H9 (cell line): ENCODE data around the gene TPM4. TPM values are rescaled to one million over a fixed set of nuclear protein-coding genes. Genes with fewer than 3 reads are reported as not detected.

Experiments
- DNase-seq: peaks from one replicate; pipeline ENCODE4 v3.0.0-alpha.2; 2017
- H2AFZ ChIP-seq: one replicate; pipeline ENCODE4 v1.6.1; 2013; ENCODE audit warnings: mild to moderate bottlenecking, low read length, control low read depth, moderate library complexity
- H2AK5ac ChIP-seq: 2 replicates; pipeline ENCODE4 v1.6.1; 2013; ENCODE audit warnings: low read length, control low read depth, mixed read lengths; ENCODE audit not compliant: insufficient read length
- H2BK120ac ChIP-seq: one replicate; pipeline ENCODE4 v1.6.1; 2013; ENCODE audit warnings: low read depth, mild to moderate bottlenecking, low read length, control low read depth, inconsistent platforms; ENCODE audit not compliant: poor library complexity, severe bottlenecking
- H2BK12ac ChIP-seq: 2 replicates; pipeline ENCODE4 v1.6.1; 2013; ENCODE audit warnings: low read length, control low read depth, mixed read lengths, low read depth; ENCODE audit not compliant: insufficient read length
- H2BK15ac ChIP-seq: 2 replicates; pipeline ENCODE4 v1.6.1; 2013; ENCODE audit warnings: low read depth, low read length, control low read depth
- H2BK20ac ChIP-seq: one replicate; pipeline ENCODE4 v1.6.1; 2013; ENCODE audit warnings: low read depth, mild to moderate bottlenecking, low read length, control low read depth, inconsistent platforms; ENCODE audit not compliant: poor library complexity, severe bottlenecking
- H2BK5ac ChIP-seq: 2 replicates; pipeline ENCODE4 v1.6.1; 2013; ENCODE audit warnings: low read length, control low read depth, mixed read lengths; ENCODE audit not compliant: insufficient read length
- H3K14ac ChIP-seq: 2 replicates; pipeline ENCODE4 v1.6.1; 2013; ENCODE audit warnings: low read length, control low read depth; ENCODE audit not compliant: insufficient read depth
- H3K18ac ChIP-seq: 2 replicates; pipeline ENCODE4 v1.6.1; 2013; ENCODE audit warnings: low read depth, mild to moderate bottlenecking, mixed read lengths, low read length, control low read depth; ENCODE audit not compliant: insufficient read length
- H3K23ac ChIP-seq: 2 replicates; pipeline ENCODE4 v1.6.1; 2013; ENCODE audit warnings: low read length, control low read depth, mixed read lengths, low read depth; ENCODE audit not compliant: insufficient read length
- H3K23me2 ChIP-seq: 2 replicates; pipeline ENCODE4 v1.6.1; 2013; ENCODE audit warnings: low read depth, mild to moderate bottlenecking, mixed read lengths, low read length, control low read depth; ENCODE audit not compliant: insufficient read length, poor library complexity, severe bottlenecking
- H3K27ac ChIP-seq: 2 replicates; pipeline ENCODE4 v1.5.1; 2013; ENCODE audit warnings: low read length, control low read depth, mixed read lengths, low read depth; ENCODE audit not compliant: insufficient read length
- H3K27me3 ChIP-seq: 2 replicates; pipeline ENCODE4 v1.6.1; 2013; ENCODE audit warnings: low read length, control low read depth, inconsistent platforms; ENCODE audit not compliant: insufficient read depth
- H3K4ac ChIP-seq: 2 replicates; pipeline ENCODE4 v1.6.1; 2013; ENCODE audit warnings: low read depth, mild to moderate bottlenecking, control low read depth, inconsistent platforms, low read length, moderate library complexity
- H3K4me1 ChIP-seq: 2 replicates; pipeline ENCODE4 v1.6.1; 2013; ENCODE audit warnings: low read length, control low read depth, inconsistent platforms; ENCODE audit not compliant: insufficient read depth
- H3K4me2 ChIP-seq: 2 replicates; pipeline ENCODE4 v1.6.1; 2013; ENCODE audit warnings: low read length, control low read depth, mixed read lengths; ENCODE audit not compliant: insufficient read length, insufficient read depth
- H3K56ac ChIP-seq: 2 replicates; pipeline ENCODE4 v1.6.1; 2013; ENCODE audit warnings: low read depth, mild to moderate bottlenecking, mixed read lengths, low read length, control low read depth; ENCODE audit not compliant: insufficient read length
- H3K79me1 ChIP-seq: 2 replicates; pipeline ENCODE4 v1.6.1; 2013; ENCODE audit warnings: low read depth, mild to moderate bottlenecking, moderate library complexity, low read length, control low read depth, inconsistent platforms; ENCODE audit not compliant: insufficient read depth, poor library complexity, severe bottlenecking
- H3K79me2 ChIP-seq: 2 replicates; pipeline ENCODE4 v1.6.1; 2013; ENCODE audit warnings: low read length, control low read depth, inconsistent platforms; ENCODE audit not compliant: insufficient read depth
- H3K9ac ChIP-seq: 2 replicates; pipeline ENCODE4 v1.6.1; 2013; ENCODE audit warnings: low read length, control low read depth, mixed read lengths; ENCODE audit not compliant: insufficient read length; ENCODE audit errors: extremely low read depth
- H3K9me3 ChIP-seq: one replicate; pipeline ENCODE4 v1.6.1; 2013; ENCODE audit warnings: low read depth, low read length, inconsistent platforms; ENCODE audit not compliant: control insufficient read depth
- H3T11ph ChIP-seq: one replicate; pipeline ENCODE4 v1.6.1; 2013; ENCODE audit warnings: mild to moderate bottlenecking, low read length, control low read depth, inconsistent platforms
- H4K20me1 ChIP-seq: one replicate; pipeline ENCODE4 v1.6.1; 2013; ENCODE audit not compliant: control insufficient read depth, insufficient read length, insufficient read depth
- H4K5ac ChIP-seq: 2 replicates; pipeline ENCODE4 v1.6.1; 2013; ENCODE audit warnings: low read depth, mild to moderate bottlenecking, mixed read lengths, low read length, control low read depth; ENCODE audit not compliant: insufficient read length
- H4K8ac ChIP-seq: replicated peaks from 2 replicates; pipeline ENCODE4 v1.6.1; 2013; ENCODE audit warnings: low read length, control low read depth, mixed read lengths, low read depth; ENCODE audit not compliant: insufficient read length
- H4K91ac ChIP-seq: 2 replicates; pipeline ENCODE4 v1.6.1; 2013; ENCODE audit warnings: low read depth, mild to moderate bottlenecking, moderate library complexity, mixed read lengths, low read length, control low read depth; ENCODE audit not compliant: insufficient read length
- H3K27ac Mint-ChIP-seq, 3 experiments: 2 replicates in 2 of 3; 3 replicates in 1 of 3; pipeline ENCODE4 v1.8.0; 2020 to 2021; ENCODE audit warnings: mixed read lengths in 3 of 3, mild to moderate bottlenecking in 1 of 3, moderate library complexity in 1 of 3
- H3K27me3 Mint-ChIP-seq: 2 replicates; pipeline ENCODE4 v1.8.0; 2021; ENCODE audit warnings: low read depth, mild to moderate bottlenecking, moderate library complexity, mixed read lengths
- H3K36me3 Mint-ChIP-seq, 3 experiments: 2 replicates in 2 of 3; 3 replicates in 1 of 3; pipeline ENCODE4 v1.8.0; 2020 to 2021; ENCODE audit warnings: low read depth in 3 of 3, mixed read lengths in 3 of 3; ENCODE audit not compliant: insufficient read depth in 1 of 3
- H3K4me1 Mint-ChIP-seq, 2 experiments: 2 replicates each; pipeline ENCODE4 v1.8.0; 2020; ENCODE audit warnings: mixed read lengths in 2 of 2
- H3K4me3 Mint-ChIP-seq, 2 experiments: 2 replicates in 1 of 2; 3 replicates in 1 of 2; pipeline ENCODE4 v1.8.0; 2020 to 2021; ENCODE audit warnings: mild to moderate bottlenecking in 2 of 2, mixed read lengths in 2 of 2, moderate library complexity in 1 of 2
- H3K9me3 Mint-ChIP-seq, 2 experiments: 2 replicates in 1 of 2; 3 replicates in 1 of 2; pipeline ENCODE4 v1.8.0; 2020; ENCODE audit warnings: mild to moderate bottlenecking in 2 of 2, mixed read lengths in 2 of 2, moderate library complexity in 1 of 2
- WGBS: extraction: QIAGEN DNeasy Blood & Tissue Kit; methylation state at CpG from one replicate; pipeline ENCODE4 v1.1.7; 2013; ENCODE audit warnings: missing lambda C conversion rate, low lambda C conversion rate, mixed read lengths; ENCODE audit not compliant: insufficient read length; ENCODE audit errors: extremely low coverage; 5-methylcytosine and 5-hydroxymethylcytosine counted together
- total RNA-seq: library from RNA; stranded (reverse); gene quantifications from 2 replicates; pipeline ENCODE4 v1.2.1, GENCODE V29; 2021
- TF ChIP-seq, protein P1 (sequence below): fragments of 200-600 bp; sonication (generic); conservative IDR thresholded peaks from 3 replicates; pipeline ENCODE4 v1.8.0; 2021; ENCODE audit warnings: antibody characterized with exemption, mild to moderate bottlenecking

TPM4 gene
- total RNA-seq, 1 experiment from 2014 or later: 431 TPM

DNA sequence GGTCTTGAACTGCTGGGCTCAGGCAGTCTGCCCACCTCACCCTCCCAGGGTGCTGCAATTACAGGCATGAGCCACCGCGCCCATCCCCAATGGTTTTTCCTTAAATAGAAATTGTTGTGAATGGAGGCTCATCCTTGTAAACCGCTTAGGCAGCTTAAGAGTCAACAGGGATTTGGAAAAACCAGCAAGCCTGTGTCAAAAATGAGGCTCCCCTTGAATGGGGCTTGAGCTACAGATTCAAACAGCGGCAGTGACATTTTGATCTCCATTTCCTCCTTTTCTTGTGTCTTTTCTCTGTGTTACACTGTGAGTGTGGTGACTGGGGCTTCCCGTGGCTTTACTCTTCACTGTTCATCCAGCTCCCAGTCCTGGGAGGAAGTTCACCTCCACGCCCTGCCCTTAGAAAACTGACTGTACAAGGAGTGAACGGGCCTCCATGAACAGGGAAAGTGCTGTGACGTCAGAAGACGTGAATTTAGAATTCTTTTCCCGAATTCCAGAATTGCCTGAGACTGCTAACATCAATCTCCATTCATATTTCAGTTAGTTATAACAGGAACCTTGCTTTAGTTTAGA, 20.1 kb downstream of the TPM4 start:
- Histone ChIP-seq H4K20me1 (no peaks in the 10 kb centered on the region), H3K27ac (no peak overlapping the region)
- no CpG with 5 or more reads among the region's 10 CpGs for WGBS

More for the DNA sequence above, 20.1 kb downstream of the TPM4 start:
- H4K8ac ChIP-seq: no peak overlapping the region
- H3K14ac ChIP-seq: no peak overlapping the region
- H2BK20ac ChIP-seq: no peak overlapping the region
- no peak for DNase-seq
- H3K9me3 Mint-ChIP-seq: no peaks in the 10 kb centered on the region
- H3K79me1 ChIP-seq: no peaks in the 10 kb centered on the region
- H2AFZ ChIP-seq: no peak overlapping the region
- H2BK5ac ChIP-seq: no peak overlapping the region
- H2BK15ac ChIP-seq: no peak overlapping the region
- H3K27me3 ChIP-seq: no peaks in the 10 kb centered on the region
- no peaks in the 10 kb centered on the region; the same call in 1 of the 2 replicates for H3K27me3 Mint-ChIP-seq
- no peak overlapping the region for H3K23ac ChIP-seq
- H3K9ac ChIP-seq: no peak overlapping the region
- no peaks in the 10 kb centered on the region for H3K4me1 ChIP-seq
- H3K79me2 ChIP-seq: no peaks in the 10 kb centered on the region
- H2BK120ac ChIP-seq: no peak overlapping the region
- H4K91ac ChIP-seq: no peak overlapping the region
- no peak overlapping the region for H2AK5ac ChIP-seq
- no peak overlapping the region for H3K56ac ChIP-seq
- H3K27ac Mint-ChIP-seq: peak overlapping the region; percentile 56 to 92 (median 91); a peak in 5 of 7 replicates
- H3K4ac ChIP-seq: no peak overlapping the region
- no peak overlapping the region for H3K4me3 Mint-ChIP-seq
- H3K18ac ChIP-seq: no peak overlapping the region
- H3K23me2 ChIP-seq: no peaks in the 10 kb centered on the region
- no peaks in the 10 kb centered on the region for H3K9me3 ChIP-seq
- TF ChIP-seq, protein P1, sequence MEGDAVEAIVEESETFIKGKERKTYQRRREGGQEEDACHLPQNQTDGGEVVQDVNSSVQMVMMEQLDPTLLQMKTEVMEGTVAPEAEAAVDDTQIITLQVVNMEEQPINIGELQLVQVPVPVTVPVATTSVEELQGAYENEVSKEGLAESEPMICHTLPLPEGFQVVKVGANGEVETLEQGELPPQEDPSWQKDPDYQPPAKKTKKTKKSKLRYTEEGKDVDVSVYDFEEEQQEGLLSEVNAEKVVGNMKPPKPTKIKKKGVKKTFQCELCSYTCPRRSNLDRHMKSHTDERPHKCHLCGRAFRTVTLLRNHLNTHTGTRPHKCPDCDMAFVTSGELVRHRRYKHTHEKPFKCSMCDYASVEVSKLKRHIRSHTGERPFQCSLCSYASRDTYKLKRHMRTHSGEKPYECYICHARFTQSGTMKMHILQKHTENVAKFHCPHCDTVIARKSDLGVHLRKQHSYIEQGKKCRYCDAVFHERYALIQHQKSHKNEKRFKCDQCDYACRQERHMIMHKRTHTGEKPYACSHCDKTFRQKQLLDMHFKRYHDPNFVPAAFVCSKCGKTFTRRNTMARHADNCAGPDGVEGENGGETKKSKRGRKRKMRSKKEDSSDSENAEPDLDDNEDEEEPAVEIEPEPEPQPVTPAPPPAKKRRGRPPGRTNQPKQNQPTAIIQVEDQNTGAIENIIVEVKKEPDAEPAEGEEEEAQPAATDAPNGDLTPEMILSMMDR: no peak
- H3K36me3 Mint-ChIP-seq: peaks cover 62 to 97% (median 92%) of the 10 kb centered on the region in 3 experiments
- no peak overlapping the region for H3T11ph ChIP-seq
- H3K4me2 ChIP-seq: no peak overlapping the region
- no peak overlapping the region for H4K5ac ChIP-seq
- no peaks in the 10 kb centered on the region for H3K4me1 Mint-ChIP-seq
- H2BK12ac ChIP-seq: no peak overlapping the region
